WTC11 (cell line): Measurements from ENCODE around the gene PDXP. TPM values are rescaled to one million over a fixed set of nuclear protein-coding genes. Genes with fewer than 3 reads are reported as not detected.

Source experiments
- ATAC-seq: fragments of 200-7000 bp; cut with Tn5 transposase; 2 replicates; pipeline ENCODE4 v1.10.0; 2021; ENCODE audit warnings: mild to moderate bottlenecking, moderate library complexity
- CTCF ChIA-PET: fragments of 300-600 bp; sonication (Branson Sonifier 250); formaldehyde crosslinking; loops from one replicate; lab custom pipeline; 2021; ENCODE audit warnings: antibody characterized with exemption; lab: Charles Lee
- POLR2A ChIA-PET: fragments of 350-600 bp; sonication (Branson Sonifier 250); formaldehyde crosslinking; loops from one replicate; lab custom pipeline; 2021; ENCODE audit warnings: antibody characterized with exemption; lab: Charles Lee
- DNase-seq: peaks from one replicate; pipeline ENCODE4 v3.0.0; 2021; ENCODE audit warnings: low spot score
- H3K27ac Mint-ChIP-seq: 2 replicates; pipeline ENCODE4 v1.8.0; 2021; ENCODE audit warnings: mixed read lengths
- H3K27me3 Mint-ChIP-seq: 2 replicates; pipeline ENCODE4 v1.8.0; 2021; ENCODE audit warnings: low read depth, mild to moderate bottlenecking, moderate library complexity, mixed read lengths
- H3K36me3 Mint-ChIP-seq: 2 replicates; pipeline ENCODE4 v1.8.0; 2021; ENCODE audit warnings: mixed read lengths
- H3K4me1 Mint-ChIP-seq: 2 replicates; pipeline ENCODE4 v1.8.0; 2022; ENCODE audit warnings: mixed read lengths
- H3K4me3 Mint-ChIP-seq: 2 replicates; pipeline ENCODE4 v1.8.0; 2021; ENCODE audit warnings: mild to moderate bottlenecking, moderate library complexity, mixed read lengths
- H3K9me3 Mint-ChIP-seq: 2 replicates; pipeline ENCODE4 v1.8.0; 2021; ENCODE audit warnings: mixed read lengths
- AFF4 ChIP-seq: sonication (generic); formaldehyde crosslinking; IDR thresholded peaks from 2 replicates; pipeline ENCODE4 v1.8.1; 2023; ENCODE audit warnings: mild to moderate bottlenecking, missing genetic modification reagents, borderline replicate concordance
- ARID4B ChIP-seq: sonication (generic); formaldehyde crosslinking; IDR thresholded peaks from 2 replicates; pipeline ENCODE4 v1.8.0; 2023; ENCODE audit warnings: missing genetic modification reagents, mild to moderate bottlenecking, borderline replicate concordance
- ATF3 ChIP-seq: sonication (generic); formaldehyde crosslinking; conservative IDR thresholded peaks from 2 replicates; pipeline ENCODE4 v1.8.1; 2022; ENCODE audit warnings: mild to moderate bottlenecking, missing genetic modification reagents
- EMX1 ChIP-seq: fragments of 250-450 bp; sonication (Bioruptor Pico); IDR thresholded peaks from 2 replicates; pipeline ENCODE4 v1.8.0; 2021; ENCODE audit warnings: mild to moderate bottlenecking
- FOXJ3 ChIP-seq: sonication (generic); formaldehyde crosslinking; IDR thresholded peaks from 2 replicates; pipeline ENCODE4 v1.9.0; 2021; ENCODE audit warnings: missing genetic modification reagents, mild to moderate bottlenecking, borderline replicate concordance
- FOXK1 ChIP-seq: sonication (generic); formaldehyde crosslinking; IDR thresholded peaks from 2 replicates; pipeline ENCODE4 v1.8.0; 2022; ENCODE audit warnings: mild to moderate bottlenecking, moderate library complexity, missing genetic modification reagents
- GABPB1 ChIP-seq: sonication (generic); formaldehyde crosslinking; IDR thresholded peaks from 2 replicates; pipeline ENCODE4 v1.8.1; 2023; ENCODE audit warnings: mild to moderate bottlenecking, missing genetic modification reagents
- GTF2I ChIP-seq: fragments of 250-450 bp; sonication (Bioruptor Pico); conservative IDR thresholded peaks from 2 replicates; pipeline ENCODE4 v1.4.0; 2021; ENCODE audit warnings: mild to moderate bottlenecking
- IRF2 ChIP-seq: sonication (generic); formaldehyde crosslinking; IDR thresholded peaks from 2 replicates; pipeline ENCODE4 v1.8.0; 2022; ENCODE audit warnings: low read depth, missing genetic modification reagents, borderline replicate concordance
- KAT7 ChIP-seq: sonication (generic); formaldehyde crosslinking; IDR thresholded peaks from 2 replicates; pipeline ENCODE4 v1.8.1; 2023; ENCODE audit warnings: missing genetic modification reagents, mild to moderate bottlenecking, borderline replicate concordance
- NR1H2 ChIP-seq: sonication (generic); formaldehyde crosslinking; IDR thresholded peaks from 2 replicates; pipeline ENCODE4 v1.9.0; 2021; ENCODE audit warnings: mild to moderate bottlenecking, moderate library complexity, missing genetic modification reagents
- PREB ChIP-seq: sonication (generic); formaldehyde crosslinking; IDR thresholded peaks from 2 replicates; pipeline ENCODE4 v1.8.1; 2022; ENCODE audit warnings: mild to moderate bottlenecking, missing genetic modification reagents, moderate library complexity, borderline replicate concordance
- TCF7 ChIP-seq: sonication (generic); formaldehyde crosslinking; IDR thresholded peaks from 2 replicates; pipeline ENCODE4 v1.8.0; 2022; ENCODE audit warnings: mild to moderate bottlenecking, low read depth, missing genetic modification reagents, moderate library complexity
- TEAD4 ChIP-seq: sonication (generic); formaldehyde crosslinking; IDR thresholded peaks from 2 replicates; pipeline ENCODE4 v1.8.0; 2022; ENCODE audit warnings: mild to moderate bottlenecking, missing genetic modification reagents
- ZNF121 ChIP-seq: sonication (generic); formaldehyde crosslinking; IDR thresholded peaks from 2 replicates; pipeline ENCODE4 v1.8.0; 2023; ENCODE audit warnings: missing genetic modification reagents
- ZNF219 ChIP-seq: sonication (generic); formaldehyde crosslinking; IDR thresholded peaks from 2 replicates; pipeline ENCODE4 v1.8.0; 2023; ENCODE audit warnings: missing genetic modification reagents, mild to moderate bottlenecking, borderline replicate concordance
- ZNF425 ChIP-seq: fragments of 250-450 bp; sonication (Bioruptor Pico); conservative IDR thresholded peaks from 2 replicates; pipeline ENCODE4 v1.9.0; 2021; ENCODE audit warnings: mild to moderate bottlenecking
- total RNA-seq: library from RNA; stranded (reverse); gene quantifications from 3 replicates; pipeline ENCODE4 v1.2.3, GENCODE V29; 2021
- TF ChIP-seq, protein P1 (sequence below): sonication (generic); formaldehyde crosslinking; IDR thresholded peaks from 2 replicates; pipeline ENCODE4 v1.8.0; 2023; ENCODE audit warnings: missing genetic modification reagents

PDXP gene
- total RNA-seq, 1 experiment from 2014 or later, result 36.1 TPM

- ATAC-seq (no peak), DNase-seq (no peak)
- peaks cover 3% of the 10 kb centered on the region; the same call in 1 of the 2 replicates for H3K36me3 Mint-ChIP-seq
- no peak for TF ChIP-seq ZNF219
- no peak for TF ChIP-seq ARID4B (CRISPR knock-in tag)
- TF ChIP-seq TCF7 (CRISPR knock-in tag), result no peak
- TF ChIP-seq IRF2 (CRISPR knock-in tag), result no peak
- 0 out of 2 replicates have a peak, but pooled peaks have one; percentile 6 for TF ChIP-seq ZNF121
- peak; percentile 63 for TF ChIP-seq GABPB1
- peak overlapping the region; percentile 77 for H3K4me3 Mint-ChIP-seq
- no peaks in the 10 kb centered on the region for H3K9me3 Mint-ChIP-seq
- ChIA-PET CTCF (interaction anchor here (0.6 to 12.1 kb wide), 16 partner anchors 8 to 158 kb away, joined by 3 to 161 read pairs (median 8); partner anchors contain the start of genes GGA1, NOL12 and SH3BP1), POLR2A (interaction anchor here (0.6 to 1.9 kb wide), 6 partner anchors 8 to 51 kb away, joined by 3 to 8 read pairs (median 6); partner anchors contain the start of genes GGA1 and NOL12)
- no peak overlapping the region for H3K27ac Mint-ChIP-seq
- H3K27me3 Mint-ChIP-seq, result no peaks in the 10 kb centered on the region
- peaks cover 29% of the 10 kb centered on the region for H3K4me1 Mint-ChIP-seq
Measured at GRCh38 chr22:37659066-37659896, 758 bp downstream of the PDXP start.

- ChIA-PET POLR2A (no interaction called here), CTCF (interaction anchor here (0.6 to 12.1 kb wide), 8 partner anchors 11 to 52 kb away, joined by 3 to 161 read pairs (median 4); partner anchors contain the start of genes GGA1, SH3BP1 and TRIOBP)
- H3K27ac Mint-ChIP-seq, result no peak overlapping the region
- ATAC-seq (no peak), DNase-seq (no peak)
- H3K36me3 Mint-ChIP-seq, result peaks cover 3% of the 10 kb centered on the region; the same call in 1 of the 2 replicates
- peak overlapping the region; percentile 77 for H3K4me3 Mint-ChIP-seq
- H3K27me3 Mint-ChIP-seq, result no peaks in the 10 kb centered on the region
- peaks cover 29% of the 10 kb centered on the region for H3K4me1 Mint-ChIP-seq
- H3K9me3 Mint-ChIP-seq, result no peaks in the 10 kb centered on the region
- no peak for TF ChIP-seq ZNF425 (CRISPR knock-in tag)
- no peak for TF ChIP-seq FOXJ3 (CRISPR knock-in tag)
- no peak for TF ChIP-seq KAT7 (CRISPR knock-in tag)
- TF ChIP-seq PREB (CRISPR knock-in tag), result no peak
- no peak for TF ChIP-seq AFF4 (CRISPR knock-in tag)
- no peak for TF ChIP-seq NR1H2 (CRISPR knock-in tag)
- no peak for TF ChIP-seq EMX1 (CRISPR knock-in tag)
- no peak for TF ChIP-seq ATF3
- TF ChIP-seq, protein P1, sequence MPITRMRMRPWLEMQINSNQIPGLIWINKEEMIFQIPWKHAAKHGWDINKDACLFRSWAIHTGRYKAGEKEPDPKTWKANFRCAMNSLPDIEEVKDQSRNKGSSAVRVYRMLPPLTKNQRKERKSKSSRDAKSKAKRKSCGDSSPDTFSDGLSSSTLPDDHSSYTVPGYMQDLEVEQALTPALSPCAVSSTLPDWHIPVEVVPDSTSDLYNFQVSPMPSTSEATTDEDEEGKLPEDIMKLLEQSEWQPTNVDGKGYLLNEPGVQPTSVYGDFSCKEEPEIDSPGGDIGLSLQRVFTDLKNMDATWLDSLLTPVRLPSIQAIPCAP (CRISPR knock-in tag), result no peak
- no peak for TF ChIP-seq TEAD4 (CRISPR knock-in tag)
- no peak for TF ChIP-seq ZNF219
- no peak for TF ChIP-seq GTF2I (CRISPR knock-in tag)
- no peak for TF ChIP-seq FOXK1
Measured at GRCh38 chr22:37659897-37660708, 1.6 kb downstream of the PDXP start.
